Neuronal stem cell (in vitro differentiated cells): ENCODE results near the gene NDUFS1.
A peak's percentile ranks its signal among the peaks of the same experiment; 100 is the strongest.
"Not testable (repeated sequence)": the region's sequence is repeated elsewhere in the genome, so short reads cannot be mapped to it uniquely, and the experiment has no call there.

ENCODE experiments used
- DNase-seq: peaks from one replicate; pipeline ENCODE4 v3.0.0-alpha.2; 2013; ENCODE audit warnings: low spot score
- H2AFZ ChIP-seq: one replicate; pipeline ENCODE4 v1.6.1; 2013; ENCODE audit warnings: mild to moderate bottlenecking, low read length, inconsistent platforms
- H2AK5ac ChIP-seq: 2 replicates; pipeline ENCODE4 v1.6.1; 2013; ENCODE audit warnings: low read depth, mild to moderate bottlenecking, inconsistent platforms, low read length, moderate library complexity, mixed read lengths
- H2BK120ac ChIP-seq: 2 replicates; pipeline ENCODE4 v1.6.1; 2013; ENCODE audit warnings: low read depth, mild to moderate bottlenecking, inconsistent platforms, low read length, moderate library complexity, mixed read lengths
- H2BK12ac ChIP-seq: one replicate; pipeline ENCODE4 v1.6.1; 2013; ENCODE audit warnings: low read length, inconsistent platforms
- H2BK15ac ChIP-seq: 2 replicates; pipeline ENCODE4 v1.6.1; 2013; ENCODE audit warnings: mild to moderate bottlenecking, low read length, inconsistent platforms, mixed read lengths
- H2BK5ac ChIP-seq: one replicate; pipeline ENCODE4 v1.6.1; 2013; ENCODE audit warnings: inconsistent platforms, mild to moderate bottlenecking, low read length, moderate library complexity
- H3K14ac ChIP-seq: one replicate; pipeline ENCODE4 v1.6.1; 2013; ENCODE audit warnings: low read length, inconsistent platforms
- H3K18ac ChIP-seq: 2 replicates; pipeline ENCODE4 v1.6.1; 2013; ENCODE audit warnings: low read length, inconsistent platforms
- H3K23ac ChIP-seq: 2 replicates; pipeline ENCODE4 v1.6.1; 2013; ENCODE audit warnings: low read depth, mild to moderate bottlenecking, mixed read lengths, low read length, inconsistent platforms; ENCODE audit not compliant: poor library complexity
- H3K27ac ChIP-seq: replicated peaks from 3 replicates; pipeline ENCODE4 v1.5.1; 2013; ENCODE audit warnings: low read length, inconsistent platforms
- H3K27me3 ChIP-seq, 3 experiments: 2 replicates each; pipeline ENCODE4 v1.6.1; 2013; ENCODE audit warnings: low read length in 3 of 3, mild to moderate bottlenecking in 2 of 3, inconsistent platforms in 1 of 3, low read depth in 1 of 3, mixed read lengths in 1 of 3, moderate library complexity in 1 of 3; ENCODE audit not compliant: control insufficient read depth in 3 of 3, insufficient read depth in 3 of 3
- H3K36me3 ChIP-seq, 2 donors: replicated peaks in 1 of 2; 2 replicates each; pipeline ENCODE4 v1.6.1; 2013; ENCODE audit warnings: low read length in 2 of 2; ENCODE audit not compliant: control insufficient read depth in 2 of 2, insufficient read depth in 2 of 2
- H3K4ac ChIP-seq: 2 replicates; pipeline ENCODE4 v1.6.1; 2013; ENCODE audit warnings: inconsistent platforms, mild to moderate bottlenecking, low read length, moderate library complexity
- H3K4me1 ChIP-seq, 2 donors: 1 replicate in 1 of 2; 2 replicates in 1 of 2; pipeline ENCODE4 v1.6.1; 2013; ENCODE audit warnings: low read length in 2 of 2, low read depth in 1 of 2; ENCODE audit not compliant: control insufficient read depth in 2 of 2, insufficient read depth in 1 of 2
- H3K4me2 ChIP-seq: one replicate; pipeline ENCODE4 v1.6.1; 2013; ENCODE audit warnings: mild to moderate bottlenecking, low read length, inconsistent platforms; ENCODE audit not compliant: insufficient read depth, poor library complexity, severe bottlenecking
- H3K4me3 ChIP-seq, 2 donors: 2 replicates each; pipeline ENCODE4 v1.5.1; 2013; ENCODE audit warnings: low read length in 2 of 2, mild to moderate bottlenecking in 2 of 2, inconsistent platforms in 1 of 2, moderate library complexity in 1 of 2
- H3K79me1 ChIP-seq: one replicate; pipeline ENCODE4 v1.6.1; 2013; ENCODE audit warnings: low read depth, mild to moderate bottlenecking, inconsistent platforms, low read length, moderate library complexity
- H3K9ac ChIP-seq: one replicate; pipeline ENCODE4 v1.6.1; 2013; ENCODE audit warnings: mild to moderate bottlenecking, low read depth, low read length, inconsistent platforms; ENCODE audit not compliant: poor library complexity
- H3K9me3 ChIP-seq, 2 donors: replicated peaks in 1 of 2; 2 replicates each; pipeline versions ENCODE3 to v1.6.1; 2013; ENCODE audit warnings: low read length in 2 of 2, mild to moderate bottlenecking in 2 of 2, inconsistent platforms in 1 of 2, low read depth in 1 of 2, mixed read lengths in 1 of 2, moderate library complexity in 1 of 2; ENCODE audit not compliant: control insufficient read depth in 2 of 2, insufficient read depth in 1 of 2
- H4K8ac ChIP-seq: one replicate; pipeline ENCODE4 v1.6.1; 2013; ENCODE audit warnings: low read depth, mild to moderate bottlenecking, inconsistent platforms, low read length, moderate library complexity
- H4K91ac ChIP-seq: one replicate; pipeline ENCODE4 v1.6.1; 2013; ENCODE audit warnings: low read length, low read depth, mild to moderate bottlenecking, inconsistent platforms; ENCODE audit not compliant: poor library complexity
- WGBS, 2 donors: extraction: QIAGEN DNeasy Blood & Tissue Kit; methylation state at CpG; one replicate each; pipeline ENCODE4 v1.1.7; 2013; ENCODE audit warnings: missing lambda C conversion rate in 2 of 2, mixed read lengths in 1 of 2; ENCODE audit not compliant: insufficient read length in 2 of 2, insufficient replicate concordance in 1 of 2; ENCODE audit errors: extremely low coverage in 2 of 2; 5-methylcytosine and 5-hydroxymethylcytosine counted together

NDUFS1 gene

DNA sequence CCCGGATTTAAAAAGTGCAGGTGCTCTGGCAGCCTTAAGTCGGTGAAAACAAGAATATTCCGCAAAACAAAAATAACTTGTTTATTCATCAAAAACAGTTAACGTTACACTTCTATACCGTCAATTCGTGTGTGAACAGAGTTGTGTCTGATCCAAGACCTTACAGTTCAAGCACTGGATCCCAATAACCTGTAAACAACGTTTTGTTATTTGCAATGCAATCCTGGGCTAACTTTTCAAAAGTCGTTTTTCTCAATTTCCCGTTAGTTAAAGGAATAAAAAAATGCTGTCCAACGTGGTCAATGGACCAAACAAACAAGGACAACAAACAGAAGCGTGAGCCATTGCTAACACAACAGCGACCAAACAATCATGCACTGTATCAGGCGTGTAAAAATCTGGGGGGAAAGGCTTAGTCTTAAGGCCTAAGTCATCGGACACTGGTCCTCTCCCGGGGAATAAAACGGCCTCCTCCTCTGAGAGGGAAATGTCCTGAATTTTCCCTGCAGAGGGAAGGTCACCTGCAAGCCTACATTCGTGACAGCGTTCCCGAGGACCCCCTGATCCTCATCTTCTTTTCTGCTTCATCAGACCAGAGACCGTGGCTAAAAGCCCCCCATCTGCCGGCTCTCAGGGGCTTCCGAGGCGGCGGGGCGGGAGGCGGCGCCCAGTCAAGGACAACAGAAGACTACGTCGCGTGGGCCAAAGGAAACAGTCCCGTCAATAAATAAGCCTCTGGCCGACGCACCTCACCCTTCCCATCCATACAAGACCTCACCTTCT, 490 bp downstream of the NDUFS1 start:
- no CpG with 5 or more reads among the region's 33 CpGs for WGBS, 2 donors
- H3K14ac ChIP-seq = no peak overlapping the region
- H3K4me2 ChIP-seq = peak overlapping the region; percentile 62
- peak overlapping the region; percentile 62 for H2BK5ac ChIP-seq
- no peaks in the 10 kb centered on the region for H3K27me3 ChIP-seq
- peaks cover 21 to 47% of the 10 kb centered on the region in 2 donors for H3K36me3 ChIP-seq
- H3K23ac ChIP-seq = peak overlapping the region; percentile 61
- H3K27ac ChIP-seq = peak overlapping the region; percentile 89
- DNase-seq = no peak
- no peak overlapping the region for H2BK12ac ChIP-seq
- H4K91ac ChIP-seq = no peak overlapping the region
- H3K4ac ChIP-seq = no peak overlapping the region
- no peak overlapping the region for H2BK120ac ChIP-seq
- H3K18ac ChIP-seq = peak overlapping the region; percentile 84
- no peak overlapping the region for H2AK5ac ChIP-seq
- no peak overlapping the region for H2BK15ac ChIP-seq
- H3K4me1 ChIP-seq = peaks cover 4 to 9% of the 10 kb centered on the region in 2 donors
- no peak overlapping the region for H4K8ac ChIP-seq
- H3K79me1 ChIP-seq = peaks cover 5% of the 10 kb centered on the region
- H2AFZ ChIP-seq = peak overlapping the region; percentile 88
- H3K9me3 ChIP-seq = peaks cover 0 to 5% of the 10 kb centered on the region in 2 donors
- H3K4me3 ChIP-seq = peak overlapping the region; percentile 80 to 88
- H3K9ac ChIP-seq = peak overlapping the region; percentile 86

DNA sequence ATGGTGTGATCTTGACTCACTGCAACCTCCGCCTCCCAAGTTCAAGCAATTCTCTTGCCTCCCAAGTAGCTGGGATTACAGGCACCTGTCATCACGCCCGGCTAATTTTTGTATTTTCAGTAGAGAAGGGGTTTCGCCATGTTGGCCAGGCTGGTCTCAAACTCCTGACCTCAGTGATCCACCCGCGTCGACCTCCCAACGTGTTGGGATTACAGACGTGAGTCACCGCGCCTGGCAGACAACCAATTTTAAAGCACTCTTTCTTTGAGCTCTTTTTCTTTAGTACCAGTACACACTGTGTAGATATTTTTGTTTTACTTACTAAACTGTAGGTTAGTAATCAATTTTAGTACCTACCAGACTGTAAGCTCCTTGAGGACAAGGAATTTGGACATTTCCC, 2.2 kb downstream of the NDUFS1 start:
- not testable (repeated sequence) for H3K14ac ChIP-seq, H3K4me1 ChIP-seq, H2AK5ac ChIP-seq, H4K91ac ChIP-seq, H2AFZ ChIP-seq, H3K9me3 ChIP-seq, H3K18ac ChIP-seq, H3K4me2 ChIP-seq, H4K8ac ChIP-seq, H2BK12ac ChIP-seq, H3K23ac ChIP-seq, H3K4me3 ChIP-seq, H2BK15ac ChIP-seq, H3K4ac ChIP-seq, H3K27ac ChIP-seq, H3K79me1 ChIP-seq, H2BK120ac ChIP-seq, H3K9ac ChIP-seq, H3K27me3 ChIP-seq, DNase-seq, H2BK5ac ChIP-seq
- H3K36me3 ChIP-seq = peaks cover 13 to 40% of the 10 kb centered on the region in 2 donors
- WGBS, 2 donors = no CpG with 5 or more reads among the region's 11 CpGs

DNA sequence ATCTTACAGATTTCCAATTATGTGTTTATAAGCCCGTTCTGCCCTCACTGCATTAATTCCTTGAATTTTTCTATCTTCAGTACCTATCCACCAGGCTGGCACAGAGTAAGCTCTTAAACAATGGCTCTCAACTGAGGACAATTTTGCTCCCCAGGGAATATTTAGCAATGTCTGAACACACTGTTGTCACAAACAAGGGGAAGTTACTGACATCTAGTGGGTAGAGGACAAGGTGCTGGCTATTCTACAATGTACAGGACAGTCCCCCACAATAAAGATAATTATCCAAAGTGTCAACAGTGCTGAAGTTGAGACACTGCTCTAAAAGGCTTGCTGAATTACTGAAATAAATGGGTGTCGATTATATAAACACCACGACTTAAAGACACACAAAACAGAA, 5.0 kb downstream of the NDUFS1 start:
- Histone ChIP-seq H3K23ac (no peak overlapping the region), H3K9ac (no peak overlapping the region), H2BK12ac (no peak overlapping the region), H2BK5ac (no peak overlapping the region), H3K18ac (no peak overlapping the region), H3K4ac (no peak overlapping the region), H3K27ac (no peak overlapping the region), H2BK120ac (no peak overlapping the region), H3K4me3 (no peak overlapping the region), H4K8ac (no peak overlapping the region), H2AK5ac (no peak overlapping the region), H4K91ac (no peak overlapping the region), H3K36me3 (peaks cover 10 to 50% of the 10 kb centered on the region in 2 donors), H3K4me1 (peaks cover 0 to 1% of the 10 kb centered on the region in 2 donors), H3K79me1 (peaks cover 6% of the 10 kb centered on the region), H2BK15ac (no peak overlapping the region), H2AFZ (no peak overlapping the region), H3K4me2 (no peak overlapping the region), H3K9me3 (peaks cover 0 to 5% of the 10 kb centered on the region in 2 donors), H3K27me3 (no peaks in the 10 kb centered on the region), H3K14ac (no peak overlapping the region)
- whole genome bisulfite sequencing, 2 donors = no CpG with 5 or more reads among the region's 3 CpGs
- DNase-seq = no peak

DNA sequence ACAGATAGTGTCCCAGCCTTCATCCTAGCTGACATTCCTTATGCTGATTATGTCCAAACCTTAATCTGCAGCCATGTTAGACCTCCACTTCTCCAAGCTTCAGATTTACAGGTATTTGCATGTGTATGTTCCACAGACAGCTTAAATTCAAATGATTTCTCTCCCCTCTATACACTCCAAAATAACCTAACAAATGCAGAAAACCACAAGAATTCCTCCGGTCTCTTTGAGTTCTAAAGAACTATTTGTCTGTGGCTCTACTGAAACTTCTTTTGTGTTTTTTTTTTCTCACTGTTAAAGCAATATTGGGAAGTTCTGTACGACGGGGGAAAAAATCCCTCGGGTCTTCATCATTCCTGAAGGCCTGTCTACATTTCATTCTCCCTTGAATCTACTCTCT, 8.6 kb downstream of the NDUFS1 start:
- Histone ChIP-seq H3K36me3 (peaks cover 20 to 74% of the 10 kb centered on the region in 2 donors), H2BK120ac (no peak overlapping the region), H3K27me3 (no peaks in the 10 kb centered on the region), H2AK5ac (no peak overlapping the region), H3K4ac (no peak overlapping the region), H2BK5ac (no peak overlapping the region), H2AFZ (no peak overlapping the region), H3K18ac (no peak overlapping the region), H3K23ac (no peak overlapping the region), H4K91ac (no peak overlapping the region), H3K14ac (no peak overlapping the region), H3K4me1 (no peaks in the 10 kb centered on the region), H3K9ac (no peak overlapping the region), H2BK12ac (no peak overlapping the region), H3K4me2 (no peak overlapping the region), H3K9me3 (no peaks in the 10 kb centered on the region), H3K4me3 (no peak overlapping the region), H2BK15ac (no peak overlapping the region), H4K8ac (no peak overlapping the region), H3K27ac (no peak overlapping the region), H3K79me1 (peaks cover 2% of the 10 kb centered on the region)
- WGBS, 2 donors = no CpG with 5 or more reads among the region's 4 CpGs
- DNase-seq = no peak
